ENCODE results near the gene WAPL. TPM values are rescaled to one million over a fixed set of nuclear protein-coding genes. Genes with fewer than 3 reads are reported as not detected.

The WAPL gene
- total and polyA plus RNA-seq, 9 of the 15 experiments (the other 6 are each of a cell fraction or from before 2014, with no cell fraction given), result 14.3 to 36.4 (median 25.3) TPM

- ChIA-PET POLR2A (no interaction called here), CTCF (ENCODE audit: low intra/inter-chr PET ratio) (no interaction called here)
- 100% methylated on average over 3 of the region's 3 CpGs for WGBS (ENCODE audit: insufficient coverage, low coverage, missing lambda C conversion rate)
- no TSS peak for BruUV-seq (replicated peaks)
- intact Hi-C loops (cut with micrococcal nuclease), result no loop called here
- no peak overlapping the region for H3K9ac ChIP-seq (ENCODE audit: insufficient read depth in 1 of 2, low read depth in 2 of 2, low read length in 2 of 2)
- TF ChIP-seq RUNX1 (IDR thresholded peaks at IDR 0.05; ENCODE audit: low read depth), result no peak
- no peak for TF ChIP-seq SMAD2 (IDR thresholded peaks at IDR 0.05; ENCODE audit: low read depth, low read length)
- TF ChIP-seq SMAD3 (CRISPR knock-in tag; conservative IDR thresholded peaks at IDR 0.05), result no peak
- no peak for TF ChIP-seq MNT (conservative IDR thresholded peaks at IDR 0.05)
- TF ChIP-seq ZNF609 (CRISPR knock-in tag; IDR thresholded peaks at IDR 0.05; ENCODE audit: borderline replicate concordance), result no peak
- TF ChIP-seq EP400 (IDR thresholded peaks at IDR 0.05), result no peak
- no peak for TF ChIP-seq POLR2H (tag; IDR thresholded peaks at IDR 0.05; ENCODE audit: low read depth)
- TF ChIP-seq AFF1 (IDR thresholded peaks at IDR 0.05; ENCODE audit: low read depth in 1 of 2, partially characterized antibody in 2 of 2), result no peak
- TF ChIP-seq RHOXF2B (CRISPR knock-in tag; conservative IDR thresholded peaks at IDR 0.05), result no peak
- TF ChIP-seq ETV6 (IDR thresholded peaks at IDR 0.05; ENCODE audit: borderline replicate concordance in 1 of 2, low read depth in 2 of 2, low read length in 1 of 2), result no peak
- no peak for TF ChIP-seq ETV6 (CRISPR knock-in tag; IDR thresholded peaks at IDR 0.05; ENCODE audit: borderline replicate concordance)
- TF ChIP-seq POLR2AphosphoS5 (IDR thresholded peaks at IDR 0.05; ENCODE audit: control insufficient read depth, insufficient read depth, low read depth, low read length), result no peak
- TF ChIP-seq ZNF354B (CRISPR knock-in tag; IDR thresholded peaks at IDR 0.05), result no peak
- H3K27ac ChIP-seq (ENCODE audit: extremely low read depth, low read depth, low read length), result no peak overlapping the region
- no peak overlapping the region for H2AFZ ChIP-seq (ENCODE audit: low read depth, low read length)
- H3K4me2 ChIP-seq (ENCODE audit: insufficient read depth, low read length), result no peak overlapping the region
- H3K4me3 ChIP-seq, result no peak overlapping the region
- DNase-seq (ENCODE audit: extremely low read depth in 1 of 4, low spot score in 3 of 4), result no peak
- no peaks in the 10 kb centered on the region for H4K20me1 ChIP-seq (replicated peaks; ENCODE audit: control insufficient read depth, insufficient read depth, low read length)
- peaks cover 86% of the 10 kb centered on the region for H3K79me2 ChIP-seq (ENCODE audit: control insufficient read depth, insufficient read depth, low read length)
- H3K4me1 ChIP-seq (replicated peaks in 1 of 2; ENCODE audit: control insufficient read depth in 2 of 2, insufficient read depth in 2 of 2, low read length in 2 of 2), result no peaks in the 10 kb centered on the region
- in situ Hi-C loops (cut with MboI), result no loop called here
- H3K36me3 ChIP-seq (ENCODE audit: control insufficient read depth, insufficient read depth, low read length), result peaks cover 72% of the 10 kb centered on the region
- no peaks in the 10 kb centered on the region for H3K9me1 ChIP-seq (ENCODE audit: control insufficient read depth, insufficient read depth, low read length)
- ATAC-seq, result no peak
- no peaks in the 10 kb centered on the region for H3K27me3 ChIP-seq (ENCODE audit: control insufficient read depth in 2 of 2, insufficient read depth in 2 of 2, low read length in 2 of 2)
- no peak for FAIRE-seq
- H3K9me3 ChIP-seq (replicated peaks; ENCODE audit: control insufficient read depth, insufficient read depth, low read depth, low read length), result no peaks in the 10 kb centered on the region
Measured at GRCh38 chr10:86497621-86498020, 24.0 kb downstream of the WAPL start.

Measured in K562 (cell line).